NCI-H446 (cell line): ENCODE data around the gene KCNN4.
A peak's percentile ranks its signal among the peaks of the same experiment; 100 is the strongest.
"Not testable (repeated sequence)": the region's sequence is repeated elsewhere in the genome, so short reads cannot be mapped to it uniquely, and the experiment has no call there.

Source experiments
- DNase-seq, 2 experiments: peaks; one replicate each; lab custom pipeline; 2025; lab: John Stamatoyannopoulos, UW

The KCNN4 gene

DNA sequence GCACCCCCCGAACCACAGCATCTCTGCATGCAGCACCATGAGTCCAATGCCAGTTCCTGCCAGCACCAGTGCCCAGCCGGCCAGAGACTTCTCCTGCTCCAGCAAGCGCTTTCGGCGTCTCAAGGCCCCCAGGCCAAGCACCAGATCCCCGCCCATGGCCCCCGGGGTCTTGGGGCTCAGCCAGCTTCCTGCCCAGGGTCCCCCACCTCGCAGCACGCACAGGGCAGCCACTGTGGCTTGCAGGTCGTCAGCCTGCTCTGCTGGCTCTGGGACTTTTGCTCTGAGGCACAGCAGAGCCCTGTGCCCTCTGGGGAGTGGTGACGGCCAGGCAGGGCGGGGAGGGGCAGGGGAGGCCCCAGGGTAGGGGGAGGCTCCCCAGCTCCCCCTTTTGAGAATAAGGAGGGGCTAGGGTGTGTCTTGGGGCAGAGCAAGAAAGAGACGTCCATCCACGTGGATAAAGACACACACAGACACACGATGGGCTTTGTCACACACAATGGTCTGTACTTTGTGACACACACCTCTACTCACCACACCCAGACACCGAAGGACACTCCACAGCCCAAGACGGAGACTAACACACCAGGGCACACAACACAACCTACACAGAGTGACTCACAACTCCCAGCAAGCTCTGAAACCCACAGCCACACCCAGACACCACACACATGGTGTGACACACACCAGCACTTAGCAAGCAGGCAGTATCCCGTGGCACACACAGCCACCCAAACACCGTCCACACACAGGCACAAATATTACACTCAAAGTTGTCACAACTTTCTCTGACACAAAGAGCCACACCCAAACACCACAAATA is at the start of gene KCNN4:
KCNN4 (minus strand) TSS at position 268 of the 820 bp plus-strand sequence; CDS start at position 156, 112 bp downstream.
- no peak for DNase-seq

DNA sequence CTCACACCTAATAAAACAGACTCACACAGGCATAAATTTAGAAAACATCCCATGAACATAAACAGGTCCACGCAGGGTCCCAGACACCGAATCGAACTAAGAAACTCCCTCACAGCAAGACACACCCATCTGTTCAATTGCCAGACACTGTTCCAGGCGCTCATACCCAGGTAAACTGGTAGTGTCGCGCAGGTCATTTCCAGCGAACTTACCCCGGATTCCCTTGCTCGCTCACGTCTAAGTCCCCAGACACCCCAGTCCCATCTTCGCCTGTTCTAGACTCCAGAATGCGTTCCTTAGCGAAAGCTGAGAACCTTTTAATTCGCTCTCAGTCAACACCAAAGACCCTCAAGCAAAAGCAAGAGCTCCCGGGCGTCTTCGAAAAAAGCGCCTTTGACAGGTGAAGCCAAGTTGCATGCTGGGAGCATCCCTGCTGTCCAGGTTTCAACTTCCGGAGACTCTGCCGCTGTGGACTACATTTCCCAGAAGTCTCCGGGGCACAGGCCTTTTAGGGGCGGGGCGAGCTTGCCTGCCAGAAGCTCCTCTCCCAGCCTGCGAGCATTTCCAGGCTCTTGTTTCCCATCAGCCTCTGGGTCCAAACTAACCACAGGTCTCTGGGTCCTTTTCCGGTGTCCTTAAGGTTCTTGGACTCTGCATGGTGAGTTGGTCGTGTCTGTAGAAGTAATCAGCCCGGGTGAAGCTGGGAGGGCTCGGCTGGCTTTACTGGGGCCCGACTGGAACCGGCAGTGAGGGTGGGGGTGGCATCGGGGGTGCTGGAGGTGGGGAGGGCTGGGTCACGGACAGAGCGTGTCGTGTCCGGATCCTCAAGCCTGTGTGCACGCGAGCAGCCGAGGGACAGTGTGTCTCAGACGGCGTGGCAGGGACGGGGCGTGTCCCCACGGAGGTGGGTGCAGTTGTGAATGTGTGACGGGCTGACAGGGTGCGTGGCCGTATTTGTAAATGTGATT is 46.3 kb upstream of the KCNN4 start, which contains the start of gene ZNF283:
ZNF283 (plus strand) TSS at position 535 of the 968 bp plus-strand sequence. CDS start 6,184 bp downstream, outside the sequence.
- peak; percentile 58 to 90 for DNase-seq

DNA sequence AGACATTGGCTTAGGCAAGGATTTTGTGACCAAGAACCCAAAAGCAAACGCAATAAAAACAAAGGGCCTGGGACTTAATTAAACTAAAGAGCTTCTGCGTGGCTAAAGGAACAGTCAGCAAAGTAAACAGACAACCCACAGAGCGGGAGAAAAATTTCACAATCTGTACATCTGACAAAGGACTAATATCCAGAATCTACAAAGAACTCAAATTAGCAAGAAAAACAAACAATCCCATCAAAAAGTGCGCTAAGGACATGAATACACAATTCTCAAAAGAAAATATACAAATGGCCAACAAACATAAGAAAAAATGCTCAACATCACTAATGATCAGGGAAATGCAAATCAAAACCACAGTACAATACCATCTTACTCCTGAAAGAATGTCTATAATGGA is 43.8 kb upstream of the KCNN4 start:
- not testable (repeated sequence) for DNase-seq

DNA sequence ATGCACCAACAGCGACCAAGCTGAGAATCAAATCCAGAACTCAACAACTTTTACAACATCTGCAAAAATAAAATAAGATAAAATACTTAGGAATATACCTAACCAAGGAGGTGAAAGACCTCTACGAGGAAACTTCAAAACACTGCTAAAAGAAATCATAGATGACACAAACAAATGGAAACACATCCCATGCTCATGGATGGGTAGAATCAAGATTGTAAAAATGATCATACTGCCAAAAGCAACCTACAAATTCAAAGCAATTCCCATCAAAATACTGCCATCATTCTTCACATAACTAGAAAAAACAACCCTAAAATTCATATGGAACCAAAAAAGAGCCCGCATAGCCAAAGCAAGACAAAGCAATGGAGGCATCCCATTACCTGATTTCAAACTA is 43.1 kb upstream of the KCNN4 start:
- DNase-seq, result not testable (repeated sequence)

DNA sequence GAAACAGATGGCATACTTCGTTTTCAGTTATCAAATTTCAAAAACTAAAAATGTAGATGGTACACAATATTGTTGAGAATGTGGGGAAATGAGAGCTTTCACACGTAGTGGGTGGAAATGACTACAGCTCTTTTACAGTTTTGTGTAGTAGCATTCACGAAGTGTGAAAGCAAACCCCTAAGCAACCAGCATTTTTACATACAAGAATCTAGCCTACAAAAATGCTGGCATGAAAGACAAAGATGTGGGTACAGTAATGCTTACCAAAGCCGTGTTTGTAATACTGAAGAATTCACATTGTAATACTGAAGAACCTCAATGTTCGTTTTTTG is 40.1 kb upstream of the KCNN4 start:
- no peak for DNase-seq

DNA sequence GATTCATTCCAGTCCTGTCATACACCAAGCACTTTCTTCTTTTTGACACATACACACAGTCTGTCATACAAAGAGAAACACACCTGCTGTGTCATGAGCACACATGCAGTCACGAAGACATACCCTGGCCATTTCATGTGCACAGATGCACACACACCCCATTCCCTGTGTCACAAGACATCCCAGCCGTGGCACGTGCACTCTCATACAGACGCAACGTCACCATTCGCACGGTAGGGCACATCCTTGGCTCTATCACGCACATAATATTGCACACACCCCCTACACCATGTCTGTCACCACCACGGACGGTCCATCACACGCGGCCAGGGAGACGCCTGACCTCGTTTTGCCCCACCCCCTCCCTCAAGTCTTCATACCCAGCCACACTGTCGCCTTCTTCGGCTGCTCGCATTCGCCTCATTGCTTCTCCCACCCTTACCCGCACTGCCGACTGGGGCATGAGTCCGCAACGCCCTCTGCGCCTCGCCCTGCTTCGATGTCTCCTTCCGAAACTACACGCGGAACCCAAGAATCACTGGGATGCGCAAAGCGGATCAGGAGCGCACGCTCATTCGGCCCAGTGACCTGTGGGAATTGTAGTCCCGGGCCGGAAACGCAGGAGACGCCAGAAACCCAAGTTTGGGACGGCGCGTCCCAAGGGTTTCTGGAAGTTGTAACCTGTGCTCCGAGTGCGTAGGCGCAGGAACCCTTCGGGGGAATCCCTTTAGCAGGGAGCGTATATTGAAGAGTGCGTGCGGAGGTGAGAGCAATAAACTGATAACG is 39.5 kb upstream of the KCNN4 start:
- DNase-seq, result no peak

DNA sequence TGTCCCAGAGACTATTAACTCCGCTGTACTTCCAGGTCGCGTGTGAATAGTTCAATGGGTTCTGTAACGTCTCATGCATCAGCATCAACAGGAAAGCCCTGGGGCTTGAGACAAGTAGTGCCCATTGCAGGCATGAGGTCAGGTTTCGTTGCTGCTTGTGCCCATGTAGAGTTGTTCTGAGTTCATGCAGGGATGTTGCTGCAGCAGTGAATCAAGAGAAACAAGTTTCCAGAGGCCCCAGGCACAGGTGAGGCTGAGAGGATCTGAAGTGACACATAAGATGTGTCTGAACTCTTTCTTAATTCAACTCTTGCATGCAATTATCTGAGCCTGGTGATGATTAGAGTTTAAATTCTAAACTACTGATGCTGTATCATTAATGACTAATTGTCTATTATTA is 37.7 kb upstream of the KCNN4 start:
- DNase-seq, result no peak

DNA sequence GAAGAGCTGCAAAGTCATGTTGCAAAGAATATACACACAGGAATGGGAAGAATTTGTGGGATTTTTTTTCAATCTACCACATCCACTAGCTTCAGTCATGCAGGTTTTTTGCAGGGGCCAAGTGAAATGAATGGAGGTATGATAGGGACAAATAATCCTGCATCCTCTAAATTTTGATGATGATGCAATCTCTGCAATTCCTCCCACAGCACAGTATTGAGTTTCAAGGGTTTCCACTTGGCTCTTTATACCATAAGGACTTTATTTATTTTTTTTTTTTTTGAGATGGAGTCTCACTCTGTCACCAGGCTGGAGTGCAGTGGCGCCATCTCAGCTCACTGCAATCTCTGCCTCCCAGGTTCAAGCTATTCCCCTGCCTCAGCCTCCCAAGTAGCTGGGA is 36.7 kb upstream of the KCNN4 start:
- DNase-seq, result not testable (repeated sequence)

DNA sequence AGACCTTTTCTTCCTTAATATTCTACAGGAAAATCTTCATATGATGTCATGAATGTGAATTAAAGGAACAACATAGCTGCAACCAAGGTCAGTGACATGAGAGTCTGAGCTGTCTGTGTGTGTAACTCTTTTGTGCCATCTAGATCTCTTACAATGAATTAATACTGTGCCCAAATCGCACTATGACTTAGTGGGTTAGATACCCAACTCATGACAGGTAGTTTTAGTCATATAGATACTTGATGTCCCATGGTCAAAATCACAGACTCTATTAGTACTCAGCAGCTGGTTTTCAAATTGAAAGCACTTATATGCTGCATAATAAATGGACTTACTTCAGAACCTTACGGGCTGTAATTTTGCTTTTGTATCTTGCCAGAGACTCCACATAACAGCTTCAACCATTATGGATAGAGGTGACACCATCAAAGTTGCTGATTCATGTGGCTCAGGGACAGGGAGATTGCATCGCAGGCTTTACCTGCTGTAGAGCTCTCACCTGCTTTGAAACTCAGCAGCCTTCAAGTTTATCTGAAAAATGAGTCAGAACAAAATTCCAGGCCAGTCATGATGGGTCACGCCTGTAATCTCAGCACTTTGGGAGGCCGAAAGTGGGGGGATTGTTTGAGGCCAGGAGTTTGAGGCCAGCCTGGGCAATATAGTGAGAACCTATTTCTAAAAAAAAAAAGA is 34.0 kb upstream of the KCNN4 start:
- no peak for DNase-seq

DNA sequence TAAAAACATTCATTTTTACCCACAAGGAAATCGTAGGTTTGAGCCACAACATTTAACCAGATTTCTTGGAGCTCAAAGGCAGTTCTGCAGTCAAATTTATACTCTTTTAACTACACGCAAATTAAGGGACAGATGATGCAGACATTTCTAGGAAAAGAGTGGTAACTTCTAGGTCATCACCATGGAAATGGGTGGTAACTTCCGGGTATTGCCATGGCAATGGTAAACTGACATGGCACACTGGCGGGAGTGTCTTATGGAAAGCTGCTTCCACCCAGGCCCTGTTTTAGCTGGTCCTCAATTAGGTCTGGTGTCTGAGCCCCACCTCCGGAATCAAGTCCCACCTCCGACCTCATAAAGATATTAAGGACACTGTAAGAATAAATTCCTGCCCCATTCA is 31.9 kb upstream of the KCNN4 start:
- DNase-seq, result no peak

DNA sequence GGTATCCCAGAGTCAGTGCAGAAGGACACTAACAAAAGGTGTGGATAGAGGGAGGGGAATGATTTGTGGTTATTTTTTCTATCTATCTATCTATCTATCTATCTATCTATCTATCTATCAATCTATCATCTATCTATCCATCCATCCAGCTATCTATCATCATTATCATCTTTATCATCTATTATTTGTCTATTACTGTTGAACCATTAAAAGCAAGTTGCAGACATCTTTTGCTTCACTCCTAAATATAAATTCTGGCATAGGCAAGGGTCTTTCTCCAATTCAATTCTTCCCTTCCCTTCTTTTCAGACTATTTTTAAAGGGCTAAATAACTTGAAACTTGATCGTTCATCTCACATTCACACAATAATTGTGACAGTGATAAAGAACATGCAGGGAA is 31.5 kb upstream of the KCNN4 start:
- DNase-seq, result no peak

DNA sequence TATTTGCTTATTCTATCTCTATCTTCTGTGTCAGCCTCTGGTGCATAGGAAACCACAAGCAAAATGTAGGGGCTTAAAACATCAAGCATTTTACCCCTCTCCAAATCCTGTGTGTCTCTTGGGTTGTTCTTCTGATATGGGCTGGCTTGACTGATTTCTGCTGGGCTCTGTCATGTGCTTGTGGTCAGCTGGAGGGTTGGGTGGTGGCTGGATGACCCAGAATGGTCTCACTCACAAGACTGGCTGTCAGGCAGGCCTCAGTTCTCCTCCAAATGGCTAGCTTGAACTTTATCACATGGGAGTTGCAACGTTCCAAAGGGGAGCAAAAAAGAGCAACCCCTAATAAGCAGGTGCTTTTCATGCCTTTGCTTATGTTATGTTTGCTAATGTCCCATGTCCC is 31.1 kb upstream of the KCNN4 start:
- no peak for DNase-seq

DNA sequence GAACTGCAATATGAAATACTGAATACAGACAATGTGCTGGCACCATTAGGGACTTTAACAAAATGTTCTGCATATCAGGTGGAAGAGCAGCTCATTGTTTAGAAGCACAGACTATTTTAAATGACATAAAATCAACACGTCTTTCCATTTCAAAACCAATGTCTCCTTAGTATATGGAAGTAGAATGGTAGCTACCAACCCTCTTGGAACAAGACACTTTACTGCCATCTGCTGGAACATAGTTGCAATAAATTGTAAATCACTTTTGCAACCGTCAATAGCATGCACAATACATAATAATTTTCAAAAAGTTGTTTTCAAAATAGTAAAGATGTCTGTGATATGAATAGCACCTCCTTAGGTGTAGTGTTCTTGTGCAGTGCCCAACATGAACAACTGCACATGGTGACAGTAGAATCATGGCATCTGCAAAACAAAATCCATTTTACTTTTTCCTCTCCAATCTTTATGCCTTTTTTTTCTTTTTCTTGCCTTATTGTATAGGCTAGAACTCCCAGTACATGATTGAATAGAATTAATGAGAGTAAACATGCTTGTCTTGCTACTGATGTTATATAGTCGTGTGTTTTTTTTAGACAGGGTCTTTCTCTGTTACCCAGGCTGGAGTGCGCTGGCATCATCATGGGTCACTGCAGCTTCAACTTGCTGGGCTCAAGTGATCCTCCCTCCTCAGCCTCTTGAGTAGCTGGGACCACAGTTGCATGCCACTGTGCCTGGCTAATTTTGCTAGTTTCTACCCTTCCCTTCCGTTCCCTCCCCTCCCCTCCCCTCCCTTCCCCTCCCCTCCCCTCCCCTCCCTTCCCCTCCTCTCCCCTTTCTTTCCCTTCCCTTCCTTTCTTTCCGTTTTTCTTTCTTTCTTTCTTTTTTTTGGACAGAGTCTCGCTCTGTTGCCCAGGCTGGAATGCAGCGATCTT is 29.3 kb upstream of the KCNN4 start:
- DNase-seq, result peak; percentile 18 to 77

DNA sequence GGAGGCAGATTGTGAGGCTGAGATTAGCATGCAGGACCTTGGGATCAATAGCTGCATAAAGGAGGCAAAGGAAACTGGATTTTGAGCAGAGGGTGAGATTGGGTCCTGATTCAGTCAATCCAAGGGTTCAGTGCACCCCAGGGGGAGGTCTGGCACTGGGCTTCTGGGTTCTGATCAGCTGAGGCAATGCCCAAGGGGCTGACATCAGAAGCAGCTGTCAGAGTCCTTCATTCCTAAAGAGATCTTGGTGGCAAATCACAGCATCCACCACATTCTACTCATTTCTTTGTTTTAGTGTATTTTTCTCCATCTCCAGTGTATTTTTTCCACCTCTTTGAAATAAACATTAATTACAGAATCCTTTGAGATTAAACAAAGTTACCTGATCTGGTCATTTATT is 26.9 kb upstream of the KCNN4 start:
- DNase-seq, result no peak

DNA sequence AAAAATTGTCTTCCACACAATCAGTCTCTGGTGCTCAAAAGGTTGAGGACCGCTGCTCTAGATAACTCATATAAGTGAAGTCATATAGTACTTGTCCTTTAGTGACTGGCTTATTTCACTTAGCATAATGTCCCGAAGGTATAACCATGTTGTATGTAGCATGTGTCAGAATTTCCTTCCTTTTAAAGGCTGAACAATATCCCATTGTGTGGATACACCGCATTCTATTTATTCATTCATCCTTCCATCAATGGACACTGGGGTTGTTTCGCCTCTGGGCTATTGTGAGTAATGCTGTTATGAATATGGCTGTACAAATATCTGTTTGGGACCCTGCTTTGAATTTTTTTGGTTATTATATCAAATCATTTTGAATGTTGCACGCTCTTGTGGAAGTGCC is 26.1 kb upstream of the KCNN4 start:
- no peak for DNase-seq

DNA sequence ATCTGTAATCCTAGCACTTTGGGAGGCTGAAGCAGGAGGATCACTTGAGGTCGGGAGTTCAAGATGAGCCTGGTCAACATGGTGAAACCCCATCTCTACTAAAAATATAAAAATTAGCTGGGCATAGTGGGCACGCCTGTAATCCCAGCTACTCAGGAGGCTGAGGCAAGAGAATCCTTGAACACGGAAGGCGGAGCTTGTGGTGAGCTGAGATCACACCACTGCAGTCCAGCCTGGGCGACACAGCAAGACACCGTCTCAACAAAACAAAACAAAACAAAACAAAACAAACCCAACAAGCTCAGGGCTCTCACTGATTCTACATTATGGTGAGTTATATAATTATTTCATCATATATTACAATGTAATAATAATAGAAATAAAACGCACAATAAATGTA is 25.6 kb upstream of the KCNN4 start:
- not testable (repeated sequence) for DNase-seq

DNA sequence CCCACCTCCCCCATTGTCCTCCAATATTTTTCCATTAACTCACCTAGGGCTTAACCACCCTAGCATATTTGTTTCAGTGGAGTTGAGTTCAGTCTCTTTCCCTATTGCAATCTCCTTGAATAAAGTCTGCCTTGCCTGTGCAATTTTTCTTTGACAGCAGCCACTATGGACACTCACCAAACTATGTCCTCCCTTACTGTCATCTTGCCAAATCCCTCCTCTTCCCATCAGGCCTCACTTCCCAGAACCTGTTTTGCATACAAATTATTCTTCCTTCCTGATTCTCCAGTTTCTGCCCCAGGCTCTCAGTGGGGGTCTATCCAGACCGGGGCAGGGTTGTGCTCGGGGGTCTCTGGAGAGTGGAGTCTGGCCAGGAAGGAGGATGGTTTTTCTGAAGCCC is 23.7 kb upstream of the KCNN4 start:
- no peak for DNase-seq

DNA sequence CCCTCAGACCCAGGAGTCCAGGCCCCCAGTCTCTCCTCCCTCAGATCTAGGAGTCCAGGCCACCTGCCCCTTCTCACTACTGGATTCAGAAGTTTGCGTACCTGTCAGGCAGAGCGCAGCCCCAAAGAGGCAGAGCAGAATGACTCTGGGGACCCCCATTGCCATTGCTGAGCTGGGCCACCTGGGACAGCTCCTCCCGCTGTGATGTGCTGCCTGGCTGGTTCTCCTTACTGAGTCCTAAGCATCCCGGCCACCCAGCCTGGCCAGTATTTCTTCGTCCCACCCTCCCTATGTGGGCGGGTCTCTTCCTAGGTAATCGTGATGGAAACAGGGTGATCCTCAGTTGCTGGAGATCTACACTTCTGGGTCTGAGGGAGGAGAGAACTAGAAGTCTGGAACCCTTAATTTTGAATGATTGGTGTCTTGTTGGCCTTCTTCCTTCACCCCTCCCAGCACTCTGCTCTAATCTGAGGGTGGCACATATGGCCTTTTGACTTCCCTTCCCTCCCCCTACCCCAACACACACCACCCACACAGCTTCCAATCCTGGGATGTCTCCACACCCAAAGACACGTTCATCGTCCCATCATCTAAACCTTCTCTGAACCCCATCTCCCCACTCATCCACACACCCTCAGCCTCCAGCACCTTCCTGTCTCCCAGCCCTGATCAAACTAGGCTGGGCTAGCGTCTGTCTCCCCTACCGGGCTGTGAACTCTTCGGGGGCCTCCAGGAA is 21.6 kb upstream of the KCNN4 start, which contains the start of gene LYPD5:
LYPD5 (minus strand) TSS at position 232 of the 736 bp plus-strand sequence; CDS start at position 165, 67 bp downstream.
- DNase-seq, result no peak

DNA sequence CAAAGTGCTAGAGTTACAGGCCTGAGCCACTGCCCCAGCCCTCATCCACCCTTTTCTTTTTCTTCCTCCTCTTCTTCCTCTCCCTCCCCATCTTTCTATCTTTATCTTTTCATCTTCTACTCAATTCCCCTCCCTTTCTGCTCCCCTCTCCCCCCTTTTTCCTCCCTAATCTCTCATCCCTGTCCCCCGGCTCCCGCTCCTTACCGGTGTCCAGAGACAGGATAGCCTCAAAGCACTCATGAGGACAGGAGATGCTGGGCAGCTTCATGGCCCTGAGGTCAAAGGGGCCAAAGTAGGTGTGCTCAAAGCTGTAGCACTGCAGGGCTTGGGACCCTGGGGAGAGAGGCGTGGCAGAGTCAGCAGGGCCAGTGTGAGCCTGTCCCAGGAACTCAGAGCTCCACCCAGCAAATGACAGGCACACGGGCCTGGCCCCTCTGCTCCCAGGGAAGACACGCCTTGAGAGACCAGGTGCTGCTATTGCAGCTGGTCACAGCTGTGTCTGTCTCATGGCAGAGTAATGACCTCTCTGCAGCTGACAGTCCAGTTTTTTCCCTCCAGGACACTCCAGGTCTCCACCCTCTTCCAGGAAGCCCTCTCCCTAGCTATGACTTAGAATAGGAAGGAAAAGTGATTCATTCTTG is 18.8 kb upstream of the KCNN4 start:
- DNase-seq, result no peak
